ENCODE data around the gene PTGER4. TPM values are rescaled to one million over a fixed set of nuclear protein-coding genes. Genes with fewer than 3 reads are reported as not detected.
"Not testable (repeated sequence)": the region's sequence is repeated elsewhere in the genome, so short reads cannot be mapped to it uniquely, and the experiment has no call there.

The PTGER4 gene
- total and polyA plus RNA-seq, 2 of the 8 experiments (the other 6 are each of a cell fraction or from before 2014, with no cell fraction given): 0.76 to 1.2 TPM

DNA sequence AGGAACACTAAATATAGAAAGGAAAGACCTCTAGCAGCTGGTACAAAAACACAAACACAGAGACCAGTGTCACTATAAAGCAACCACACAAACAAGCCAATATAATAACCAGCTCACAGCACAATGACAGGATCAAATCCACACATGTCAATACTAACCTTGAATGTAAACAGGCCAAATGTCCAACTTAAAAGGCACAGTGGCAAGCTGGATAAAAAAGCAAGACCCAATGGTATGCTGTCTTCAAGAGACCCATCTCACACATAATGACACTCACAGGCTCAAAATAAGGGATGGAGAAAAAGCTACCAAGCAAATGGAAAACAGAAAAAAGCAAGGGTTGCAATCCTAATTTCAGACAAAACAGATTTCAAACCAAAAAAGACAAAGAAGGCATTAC is 22.3 kb downstream of the PTGER4 start:
- H3K27ac ChIP-seq (ENCODE audit: low read depth, low read length); POLR2A ChIA-PET (ENCODE audit: partially characterized antibody); H2BK20ac ChIP-seq (ENCODE audit: low read length); H4K8ac ChIP-seq (ENCODE audit: extremely low read depth, insufficient read depth, low read length); H4K20me1 ChIP-seq (replicated peaks in 1 of 2; ENCODE audit: control insufficient read depth in 1 of 2, insufficient read depth in 2 of 2, low read length in 2 of 2); H3K4me2 ChIP-seq (ENCODE audit: insufficient read depth in 1 of 2, low read depth in 2 of 2, low read length in 2 of 2); H2AK5ac ChIP-seq (ENCODE audit: low read depth, low read length); H3K4ac ChIP-seq (replicated peaks; ENCODE audit: insufficient read length, low read depth, low read length); H3K9me3 ChIP-seq (ENCODE audit: insufficient read depth in 2 of 2, low read depth in 1 of 2, low read length in 1 of 2); H2BK15ac ChIP-seq (ENCODE audit: low read length); H3K9ac ChIP-seq (replicated peaks in 1 of 4; ENCODE audit: extremely low read depth in 1 of 4, low read depth in 3 of 4, low read length in 3 of 4); H4K5ac ChIP-seq (ENCODE audit: insufficient read length, low read depth, low read length); H4K91ac ChIP-seq (replicated peaks; ENCODE audit: insufficient read length, low read length); FAIRE-seq; H3K18ac ChIP-seq (ENCODE audit: extremely low read depth, low read length); H3K14ac ChIP-seq (ENCODE audit: insufficient read length); H3K27me3 ChIP-seq (replicated peaks in 1 of 4; ENCODE audit: control insufficient read depth in 3 of 4, extremely low read depth in 1 of 4, insufficient read depth in 3 of 4, low read length in 3 of 4); H3K36me3 ChIP-seq (ENCODE audit: control insufficient read depth in 2 of 4, insufficient read depth in 4 of 4, low read length in 3 of 4); H3K79me2 ChIP-seq (ENCODE audit: control insufficient read depth in 1 of 2, insufficient read depth in 2 of 2, low read length in 2 of 2); H3K4me1 ChIP-seq (replicated peaks in 1 of 4; ENCODE audit: control insufficient read depth in 3 of 4, insufficient read depth in 4 of 4, low read length in 3 of 4); H2BK5ac ChIP-seq (ENCODE audit: low read depth, low read length); H3K79me1 ChIP-seq (ENCODE audit: low read depth, low read length); H2AFZ ChIP-seq (ENCODE audit: low read length); H3K56ac ChIP-seq (replicated peaks; ENCODE audit: insufficient read length, low read depth, low read length); H3K4me3 ChIP-seq (ENCODE audit: extremely low read depth in 1 of 4, insufficient read depth in 2 of 4, low read depth in 3 of 4, low read length in 4 of 4); DNase-seq (ENCODE audit: low read depth in 1 of 2, low spot score in 2 of 2); H3K23ac ChIP-seq (ENCODE audit: insufficient read length); H2BK12ac ChIP-seq (ENCODE audit: low read depth, low read length); H2BK120ac ChIP-seq (replicated peaks; ENCODE audit: low read depth, low read length); H3K23me2 ChIP-seq (ENCODE audit: low read depth, low read length): not testable (repeated sequence)
- CTCF ChIA-PET (ENCODE audit: partially characterized antibody): interaction anchor here (0.6 kb wide), 1 partner anchor 146 kb away, joined by 3 read pairs; no protein-coding TSS in a partner anchor

DNA sequence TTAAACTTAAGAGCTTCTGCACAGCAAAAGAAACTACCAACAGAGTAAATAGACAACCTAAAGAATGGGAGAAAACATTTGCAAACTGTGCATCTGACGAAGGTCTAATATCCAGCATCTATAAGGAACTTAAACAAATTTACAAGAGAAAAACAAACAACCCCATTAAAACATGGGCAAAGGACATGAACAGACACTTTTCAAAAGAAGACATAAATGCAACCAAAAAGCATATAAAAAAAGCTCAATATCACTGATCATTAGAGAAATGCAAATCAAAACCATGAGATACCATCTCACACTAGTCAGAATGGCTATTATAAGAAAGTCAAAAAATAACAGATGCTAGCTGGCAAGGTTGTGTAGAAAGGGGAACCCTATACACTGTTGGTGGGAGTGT is 25.8 kb downstream of the PTGER4 start:
- DNase-seq (ENCODE audit: low read depth in 1 of 2, low spot score in 2 of 2); H3K36me3 ChIP-seq (ENCODE audit: control insufficient read depth in 2 of 4, insufficient read depth in 4 of 4, low read length in 3 of 4); H2AK5ac ChIP-seq (ENCODE audit: low read depth, low read length); H3K14ac ChIP-seq (ENCODE audit: insufficient read length); H2BK5ac ChIP-seq (ENCODE audit: low read depth, low read length); H2BK120ac ChIP-seq (replicated peaks; ENCODE audit: low read depth, low read length); H3K23me2 ChIP-seq (ENCODE audit: low read depth, low read length); H2BK15ac ChIP-seq (ENCODE audit: low read length); H3K9me3 ChIP-seq (ENCODE audit: insufficient read depth in 2 of 2, low read depth in 1 of 2, low read length in 1 of 2); H3K79me1 ChIP-seq (ENCODE audit: low read depth, low read length); H3K4me1 ChIP-seq (replicated peaks in 1 of 4; ENCODE audit: control insufficient read depth in 3 of 4, insufficient read depth in 4 of 4, low read length in 3 of 4); H3K23ac ChIP-seq (ENCODE audit: insufficient read length); H4K20me1 ChIP-seq (replicated peaks in 1 of 2; ENCODE audit: control insufficient read depth in 1 of 2, insufficient read depth in 2 of 2, low read length in 2 of 2); FAIRE-seq; H2AFZ ChIP-seq (ENCODE audit: low read length); H3K79me2 ChIP-seq (ENCODE audit: control insufficient read depth in 1 of 2, insufficient read depth in 2 of 2, low read length in 2 of 2); H3K27ac ChIP-seq (ENCODE audit: low read depth, low read length); H4K91ac ChIP-seq (replicated peaks; ENCODE audit: insufficient read length, low read length); H2BK20ac ChIP-seq (ENCODE audit: low read length); H4K5ac ChIP-seq (ENCODE audit: insufficient read length, low read depth, low read length); H3K4me3 ChIP-seq (ENCODE audit: extremely low read depth in 1 of 4, insufficient read depth in 2 of 4, low read depth in 3 of 4, low read length in 4 of 4); H4K8ac ChIP-seq (ENCODE audit: extremely low read depth, insufficient read depth, low read length); H3K4ac ChIP-seq (replicated peaks; ENCODE audit: insufficient read length, low read depth, low read length); H3K18ac ChIP-seq (ENCODE audit: extremely low read depth, low read length); H3K4me2 ChIP-seq (ENCODE audit: insufficient read depth in 1 of 2, low read depth in 2 of 2, low read length in 2 of 2); H3K56ac ChIP-seq (replicated peaks; ENCODE audit: insufficient read length, low read depth, low read length); H2BK12ac ChIP-seq (ENCODE audit: low read depth, low read length); POLR2A ChIA-PET (ENCODE audit: partially characterized antibody); H3K27me3 ChIP-seq (replicated peaks in 1 of 4; ENCODE audit: control insufficient read depth in 3 of 4, extremely low read depth in 1 of 4, insufficient read depth in 3 of 4, low read length in 3 of 4); H3K9ac ChIP-seq (replicated peaks in 1 of 4; ENCODE audit: extremely low read depth in 1 of 4, low read depth in 3 of 4, low read length in 3 of 4): not testable (repeated sequence)
- CTCF ChIA-PET (ENCODE audit: partially characterized antibody): interaction anchor here (1.0 to 2.6 kb wide), 2 partner anchors 16 to 757 kb away, joined by 3 to 8 read pairs; no protein-coding TSS in a partner anchor
- WGBS, 2 experiments (ENCODE audit: extremely low coverage in 1 of 2, insufficient coverage in 1 of 2, insufficient read length in 1 of 2, insufficient replicate concordance in 2 of 2, low coverage in 1 of 2, low lambda C conversion rate in 2 of 2, missing lambda C conversion rate in 1 of 2): 92% methylated on average over 1 of the region's 1 CpG; no CpG with 5 or more reads in 1 of the 2 experiments
